Cardiac atrium fibroblast (primary cell): ENCODE results near the gene SURF6. TPM values are rescaled to one million over a fixed set of nuclear protein-coding genes. Genes with fewer than 3 reads are reported as not detected.

ENCODE experiments used
- total RNA-seq: library from RNA; depleted of rRNA; stranded (reverse); fragments of >200 nt; gene quantifications from 2 replicates; pipeline ENCODE4 v1.2.3, GENCODE V29; 2015

SURF6 gene
- total RNA-seq = 14.3 and 23.1 TPM in 2 replicates

DNA sequence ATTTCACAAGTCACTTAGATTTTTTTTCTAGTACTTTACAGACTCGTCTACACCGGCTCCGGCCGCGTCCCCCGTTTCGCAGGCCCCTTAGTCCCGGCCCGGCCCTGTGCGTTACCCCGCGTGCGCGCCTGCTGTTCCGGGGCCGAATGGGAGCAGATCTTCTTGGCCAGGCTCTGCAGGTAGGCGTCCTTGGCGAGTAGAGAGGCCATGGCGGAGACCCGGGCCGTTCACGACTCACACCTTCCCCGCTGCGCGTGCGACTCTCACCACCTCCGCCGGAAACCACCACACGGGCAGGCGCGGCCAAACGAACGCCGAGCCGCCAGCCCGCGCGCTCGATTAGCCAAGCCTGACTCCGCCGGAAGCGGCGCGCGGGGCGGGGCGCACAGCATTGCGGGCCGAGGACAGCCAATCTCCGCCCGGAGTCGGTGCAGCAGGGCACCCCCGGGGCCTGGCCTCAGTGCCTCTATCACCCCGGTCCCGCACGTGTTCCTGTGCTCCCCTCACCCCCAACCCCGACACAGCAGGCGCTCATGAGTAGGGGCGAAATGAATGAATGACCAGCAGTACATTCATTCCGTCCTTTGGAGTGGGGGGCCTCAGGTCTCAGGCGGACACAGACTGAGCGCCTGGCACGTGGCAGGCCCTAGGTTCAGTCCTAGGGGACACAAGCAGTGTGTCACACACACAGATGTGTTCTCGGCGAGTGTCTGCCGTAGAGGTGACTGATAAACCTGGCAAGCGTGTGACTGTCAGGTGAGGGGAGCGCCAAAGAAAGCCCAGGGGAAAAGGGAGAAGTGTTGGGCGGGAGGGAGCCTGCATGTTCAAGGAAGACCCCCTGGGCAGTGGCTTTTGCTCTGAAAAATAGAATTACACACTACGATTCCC is at the start of gene SURF6:
SURF6 (minus strand) TSS at position 265 of the 888 bp plus-strand sequence; CDS start at position 209, 56 bp downstream.

DNA sequence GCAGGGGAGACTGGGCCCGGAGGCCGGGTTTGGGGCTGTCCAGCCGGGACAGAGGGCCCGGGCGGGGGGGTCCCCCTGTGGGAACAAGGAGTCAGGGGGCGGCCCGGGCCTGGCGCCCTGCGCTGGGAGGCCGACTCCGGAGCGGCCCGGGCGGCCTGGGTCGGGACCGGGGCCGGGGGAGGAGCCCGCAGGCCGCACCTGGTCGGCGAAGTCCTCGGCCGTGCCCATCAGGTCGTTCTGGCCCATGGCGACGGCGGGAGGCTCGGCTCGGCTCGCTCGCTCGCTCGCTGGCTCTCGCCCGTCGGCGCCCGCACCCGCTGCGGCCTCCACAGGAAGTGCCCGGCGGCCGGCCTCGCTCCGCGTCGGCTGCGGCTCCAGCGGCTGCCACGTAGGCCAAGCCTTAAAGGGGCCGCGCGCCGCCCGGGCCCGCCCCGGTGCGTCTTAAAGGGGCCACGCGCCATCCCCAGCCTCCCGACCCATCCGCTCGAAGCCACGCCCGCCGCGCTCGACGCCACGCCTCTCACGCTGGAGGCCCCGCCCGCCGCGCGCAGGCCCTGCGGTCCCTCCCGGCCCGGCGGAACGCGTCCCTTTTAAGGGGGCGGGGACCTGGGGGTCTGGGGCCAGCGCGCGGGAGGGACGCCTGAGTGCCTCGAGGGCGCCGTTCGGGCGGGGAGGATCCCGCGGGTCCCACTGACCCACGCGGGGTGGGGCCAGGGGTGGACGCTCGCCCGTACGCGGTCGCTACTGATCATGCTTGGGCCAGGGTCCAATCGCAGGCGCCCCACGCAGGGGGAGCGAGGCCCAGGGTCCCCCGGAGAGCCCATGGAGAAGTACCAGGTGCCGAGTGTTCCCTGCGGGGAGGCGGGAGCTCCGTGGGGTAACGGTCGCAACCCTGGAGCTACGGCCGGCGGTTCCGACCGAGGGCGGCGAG is 40.0 kb upstream of the SURF6 start, which contains the start of the genes STKLD1 and SURF4:
STKLD1 (plus strand) TSS at position 643 of the 931 bp plus-strand sequence; CDS start at position 751, 108 bp downstream.
SURF4 (minus strand) TSS at position 337 of the 931 bp plus-strand sequence; CDS start at position 246, 91 bp downstream.

DNA sequence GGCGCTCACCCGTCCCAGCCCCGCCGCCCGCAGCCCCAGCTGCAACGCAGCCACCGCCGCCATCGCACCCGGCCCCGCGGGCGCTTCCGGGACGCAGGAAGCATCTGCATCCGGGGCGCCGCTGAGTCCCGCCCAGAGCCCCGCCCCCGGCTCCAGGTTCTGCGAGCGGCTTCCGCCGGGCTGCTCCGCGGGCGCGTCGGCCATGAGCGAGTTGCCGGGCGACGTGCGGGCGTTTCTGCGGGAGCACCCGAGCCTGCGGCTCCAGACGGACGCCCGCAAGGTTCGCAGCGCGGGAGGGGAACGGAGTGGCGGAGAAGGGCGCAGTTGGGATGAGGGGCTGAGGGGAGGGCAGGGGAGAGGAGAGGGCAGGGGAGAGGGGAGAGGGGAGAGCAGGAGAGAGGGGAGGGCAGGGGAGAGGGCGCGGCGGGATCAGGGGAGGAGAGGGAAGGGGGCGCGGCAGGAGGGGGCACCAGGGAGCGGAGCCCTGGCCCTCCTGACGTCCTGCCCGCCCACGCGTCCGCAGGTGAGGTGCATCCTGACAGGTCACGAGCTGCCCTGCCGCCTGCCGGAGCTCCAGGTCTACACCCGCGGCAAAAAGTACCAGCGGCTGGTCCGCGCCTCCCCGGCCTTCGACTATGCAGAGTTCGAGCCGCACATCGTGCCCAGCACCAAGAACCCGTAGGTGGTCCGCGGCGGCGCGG is 20.6 kb upstream of the SURF6 start, which contains the start of the genes SURF1 and SURF2:
SURF1 (minus strand) TSS at position 97 of the 701 bp plus-strand sequence; CDS start at position 63, 34 bp downstream.
SURF2 (plus strand) TSS at position 160 of the 701 bp plus-strand sequence; CDS start at position 203, 43 bp downstream.

DNA sequence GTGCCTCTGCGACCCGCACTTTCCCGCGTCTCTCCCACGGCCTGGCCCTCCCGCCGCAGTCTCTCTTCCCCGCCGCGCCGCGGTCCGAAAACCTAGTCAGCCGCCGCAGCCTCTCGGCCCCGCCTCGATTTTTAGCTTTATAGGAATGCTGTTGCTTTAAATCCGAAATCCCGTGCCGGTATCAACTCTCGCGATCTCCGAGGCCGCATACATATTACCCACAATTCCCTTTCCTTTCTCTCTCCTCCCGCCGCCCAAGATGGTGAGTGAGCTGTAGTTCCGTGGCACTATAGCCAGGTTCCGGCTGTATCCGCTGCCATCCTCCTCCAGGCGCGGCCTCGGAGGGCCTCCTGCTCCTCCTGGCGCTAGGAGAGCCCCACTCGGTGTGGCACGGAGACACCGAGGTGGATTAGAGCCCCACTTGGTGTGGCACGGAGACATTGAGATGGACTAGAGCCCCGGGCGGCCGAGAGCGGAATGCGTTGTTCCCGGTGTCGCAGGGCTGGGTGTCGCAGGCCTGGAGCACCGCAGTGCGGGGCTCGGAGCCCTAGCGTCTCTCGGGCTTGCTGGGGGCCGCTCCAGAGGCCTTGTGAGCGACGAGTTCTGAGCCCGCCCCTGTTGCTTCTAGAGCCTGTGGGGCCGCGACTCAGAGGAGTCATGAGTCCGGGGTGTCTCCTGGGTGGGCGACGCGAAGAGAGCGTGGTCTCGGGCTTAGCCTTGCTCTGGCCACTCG is 12.2 kb upstream of the SURF6 start, which contains the start of the genes MED22 and RPL7A:
MED22 (minus strand) TSS at position 147 of the 733 bp plus-strand sequence. CDS start 1,469 bp downstream, outside the sequence.
RPL7A (plus strand) TSS at position 234 of the 733 bp plus-strand sequence; CDS start at position 260, 26 bp downstream.

Other genes starting within 250 kb of the SURF6 start
- 30.5 and 32.1 TPM in 2 replicates for gene RALGDS, start 214.9 kb downstream of the SURF6 start, total RNA-seq
- 4.1 and 6.3 TPM in 2 replicates for gene GBGT1, start 172.3 kb downstream of the SURF6 start, total RNA-seq
- not detected in 2 replicates for gene OBP2B, start 126.9 kb downstream of the SURF6 start, total RNA-seq
- not detected in 2 replicates for gene ABO, start 61.0 kb downstream of the SURF6 start, total RNA-seq
- gene MED22, start 11.9 kb upstream of the SURF6 start, total RNA-seq = 20.7 and 30.9 TPM in 2 replicates
- gene RPL7A, start 12.0 kb upstream of the SURF6 start, total RNA-seq = 2,808 and 3,173 TPM in 2 replicates
- 24.5 and 26.9 TPM in 2 replicates for gene SURF1, start 20.3 kb upstream of the SURF6 start, total RNA-seq
- gene SURF2, start 20.4 kb upstream of the SURF6 start, total RNA-seq = 8.7 and 27.4 TPM in 2 replicates
- 391 and 461 TPM in 2 replicates for gene SURF4, start 39.9 kb upstream of the SURF6 start, total RNA-seq
- gene STKLD1, start 40.2 kb upstream of the SURF6 start, total RNA-seq = not detected in 2 replicates
- gene REXO4, start 81.8 kb upstream of the SURF6 start, total RNA-seq = 17.9 and 25.1 TPM in 2 replicates
- 1.4 and 1.5 TPM in 2 replicates for gene ADAMTS13, start 86.2 kb upstream of the SURF6 start, total RNA-seq
- 4.2 and 9.9 TPM in 2 replicates for gene CACFD1, start 123.8 kb upstream of the SURF6 start, total RNA-seq
- 50.4 and 66.9 TPM in 2 replicates for gene SLC2A6, start 142.9 kb upstream of the SURF6 start, total RNA-seq
- not detected in 2 replicates for gene MYMK, start 188.8 kb upstream of the SURF6 start, total RNA-seq
- gene ADAMTSL2, start 198.5 kb upstream of the SURF6 start, total RNA-seq = 52.5 and 53.6 TPM in 2 replicates